Endothelial cell of umbilical vein (primary cell): ENCODE data around the gene IQGAP2. TPM values are rescaled to one million over a fixed set of nuclear protein-coding genes. Genes with fewer than 3 reads are reported as not detected.

Experiments used
- BruUV-seq: library from RNA; stranded (reverse); fragments of 400-500 nt; replicated peaks from 2 replicates; lab custom pipeline; 2021; lab: Mats Ljungman, UMichigan
- CTCF ChIA-PET: fragments of 300-600, 350-600 bp; sonication (Branson Sonifier 250); formaldehyde crosslinking; loops from one replicate; lab custom pipeline; 2021; ENCODE audit warnings: antibody characterized with exemption, inconsistent platforms; lab: Charles Lee
- POLR2A ChIA-PET: fragments of 300-600, 350-600 bp; sonication (Branson Sonifier 250); formaldehyde crosslinking; loops from one replicate; lab custom pipeline; 2021; ENCODE audit warnings: antibody characterized with exemption, inconsistent platforms; lab: Charles Lee
- DNase-seq: peaks from one replicate; pipeline ENCODE4 v3.0.0-alpha.2; 2011; ENCODE audit warnings: low read depth, low spot score
- FAIRE-seq: peaks from 2 replicates; lab custom pipeline; 2011; peaks lifted over from hg19 to GRCh38; lab: Jason Lieb, UNC
- H2AFZ ChIP-seq: 2 replicates; pipeline ENCODE4 v1.6.0; 2012; ENCODE audit warnings: low read depth, low read length, control low read depth, inconsistent platforms
- H3K27ac ChIP-seq: 2 replicates; pipeline ENCODE4 v1.5.1; 2011; ENCODE audit warnings: low read depth, mild to moderate bottlenecking, control low read depth, low read length, moderate library complexity; ENCODE audit not compliant: insufficient read depth
- H3K27me3 ChIP-seq, 2 experiments: 2 replicates each; pipeline versions ENCODE4 v1.6.0 to v1.6.1; 2011; ENCODE audit warnings: low read length in 2 of 2, mixed read lengths in 1 of 2; ENCODE audit not compliant: control insufficient read depth in 2 of 2, insufficient read depth in 2 of 2
- H3K36me3 ChIP-seq, 2 experiments: 2 replicates in 1 of 2; 3 replicates in 1 of 2; pipeline ENCODE4 v1.5.1; 2011; ENCODE audit warnings: low read length in 2 of 2, mild to moderate bottlenecking in 1 of 2, moderate library complexity in 1 of 2; ENCODE audit not compliant: control insufficient read depth in 2 of 2, insufficient read depth in 2 of 2; ENCODE audit errors: extremely low read depth in 1 of 2
- H3K4me1 ChIP-seq: 3 replicates; pipeline ENCODE4 v1.5.1; 2011; ENCODE audit warnings: mild to moderate bottlenecking, low read length; ENCODE audit not compliant: control insufficient read depth, insufficient read depth; ENCODE audit errors: extremely low read depth
- H3K4me2 ChIP-seq: 2 replicates; pipeline ENCODE4 v1.6.1; 2011; ENCODE audit warnings: low read length, control low read depth, mixed read lengths; ENCODE audit not compliant: insufficient read depth
- H3K4me3 ChIP-seq, 3 experiments: fragments of 200-600 bp in 1 of 3; sonication (generic), shearing (Covaris generic) in 1 of 3; replicated peaks in 1 of 3; 2 replicates each; pipeline ENCODE4 v1.5.1; 2011 to 2016; ENCODE audit warnings: control low read depth in 3 of 3, low read length in 3 of 3, mild to moderate bottlenecking in 2 of 3, inconsistent platforms in 1 of 3, low read depth in 1 of 3, moderate library complexity in 1 of 3; ENCODE audit not compliant: insufficient read depth in 1 of 3
- H3K79me2 ChIP-seq: 2 replicates; pipeline ENCODE4 v1.6.0; 2012; ENCODE audit warnings: low read length, inconsistent platforms; ENCODE audit not compliant: control insufficient read depth, insufficient read depth
- H3K9ac ChIP-seq: replicated peaks from 2 replicates; pipeline ENCODE3; 2011; ENCODE audit warnings: low read length, control low read depth; ENCODE audit not compliant: insufficient read depth; ENCODE audit errors: extremely low read depth
- H3K9me1 ChIP-seq: replicated peaks from 3 replicates; pipeline ENCODE4 v1.6.0; 2011; ENCODE audit warnings: mild to moderate bottlenecking, low read length; ENCODE audit not compliant: control insufficient read depth, insufficient read depth; ENCODE audit errors: extremely low read depth
- H3K9me3 ChIP-seq: replicated peaks from 2 replicates; pipeline ENCODE4 v1.5.1; 2012; ENCODE audit warnings: low read length, inconsistent platforms; ENCODE audit not compliant: control insufficient read depth, insufficient read depth
- H4K20me1 ChIP-seq: replicated peaks from 2 replicates; pipeline ENCODE3; 2011; ENCODE audit warnings: mild to moderate bottlenecking, low read length; ENCODE audit not compliant: control insufficient read depth, insufficient read depth; ENCODE audit errors: extremely low read depth
- EZH2 ChIP-seq: IDR thresholded peaks from 2 replicates; pipeline ENCODE4 v1.6.1; 2012; ENCODE audit warnings: borderline replicate concordance, low read depth, mild to moderate bottlenecking, moderate library complexity, low read length, inconsistent platforms; ENCODE audit not compliant: severe bottlenecking
- GATA2 ChIP-seq: IDR thresholded peaks from 2 replicates; pipeline ENCODE4 v1.7.0; 2011; ENCODE audit warnings: low read depth, mild to moderate bottlenecking, moderate library complexity, mixed read lengths, low read length; ENCODE audit not compliant: insufficient read length, insufficient read depth
- JUN ChIP-seq: IDR thresholded peaks from 2 replicates; pipeline ENCODE4 v1.6.1; 2011; ENCODE audit warnings: borderline replicate concordance, low read depth; ENCODE audit not compliant: insufficient read length, insufficient read depth
- MYC ChIP-seq: IDR thresholded peaks from one replicate; pipeline ENCODE4 v1.6.1; 2011; ENCODE audit warnings: mild to moderate bottlenecking, low read depth, low read length
- POLR2A ChIP-seq: IDR thresholded peaks from 2 replicates; pipeline ENCODE4 v1.6.1; 2012; ENCODE audit warnings: low read depth, mild to moderate bottlenecking, control low read depth, low read length
- POLR2AphosphoS5 ChIP-seq: IDR thresholded peaks from 2 replicates; pipeline ENCODE4 v1.6.1; 2012; ENCODE audit warnings: low read depth, mild to moderate bottlenecking, control low read depth, low read length, moderate library complexity; ENCODE audit not compliant: insufficient read depth
- dilution Hi-C: fragments of 300-500 bp; cut with MboI; formaldehyde crosslinking; loops from one replicate; pipeline ENCODE4 v1.15.0; 2019; ENCODE audit warnings: low sequenced_read_pairs; ENCODE audit not compliant: extremely low pct_ligation_motif_present
- intact Hi-C: fragments of 100-400 bp; cut with micrococcal nuclease; formaldehyde crosslinking; loops from one replicate; pipeline ENCODE4 v1.10.0; 2022
- polyA plus RNA-seq, 4 experiments: library from polyadenylated mRNA; depleted of rRNA in 3 of 4; stranded (reverse) in 3 of 4; unstranded in 1 of 4; fragments of >200 nt; gene quantifications; 2 replicates each; pipeline versions ENCODE4 v1.2.1 to v1.2.3, GENCODE V29; 2011 to 2012; ENCODE audit warnings: missing spikeins in 1 of 4
- total RNA-seq: library from RNA; stranded (reverse); gene quantifications from 2 replicates; pipeline ENCODE4 v1.2.3, GENCODE V29; 2021
- TF ChIP-seq, protein P1 (sequence below), 2 donors: IDR thresholded peaks; 1 replicate in 1 of 2; 2 replicates in 1 of 2; pipeline ENCODE4 v1.5.1; 2011; ENCODE audit warnings: low read length in 2 of 2, mild to moderate bottlenecking in 2 of 2, moderate library complexity in 2 of 2, control low read depth in 1 of 2, inconsistent platforms in 1 of 2, low read depth in 1 of 2; ENCODE audit not compliant: insufficient read depth in 1 of 2; ENCODE audit errors: extremely low read depth in 1 of 2
- TF ChIP-seq, protein P2 (sequence below): IDR thresholded peaks from 2 replicates; pipeline ENCODE4 v1.6.1; 2011; ENCODE audit not compliant: insufficient read depth, insufficient read length

The IQGAP2 gene
- total and polyA plus RNA-seq, 2 donors (not counting 3 experiments of a cell fraction or from before 2014, with no cell fraction given) = 4.5 to 4.7 TPM

DNA sequence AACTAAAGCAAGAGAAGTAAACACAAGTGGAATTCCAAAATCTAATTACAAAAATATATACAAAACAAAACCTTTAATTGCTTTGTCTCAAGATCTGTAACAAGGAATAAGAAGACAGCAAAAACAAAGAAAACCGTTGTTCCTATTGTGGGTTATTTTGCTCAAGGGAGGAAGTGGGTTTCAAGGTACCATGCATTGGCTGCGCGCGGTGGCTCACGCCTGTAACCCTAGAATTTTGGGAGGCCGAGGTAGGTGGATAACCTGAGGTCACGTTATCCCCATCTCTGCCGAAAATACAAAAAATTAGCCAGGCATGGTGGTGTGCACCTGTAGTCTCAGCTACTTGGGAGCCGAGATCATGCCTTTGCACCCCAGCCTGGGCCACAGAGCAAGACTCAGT, 12.1 kb upstream of the IQGAP2 start:
- no peaks in the 10 kb centered on the region for H3K27me3 ChIP-seq
- TF ChIP-seq POLR2AphosphoS5 = no peak
- TF ChIP-seq EZH2 = no peak
- TF ChIP-seq JUN = no peak
- TF ChIP-seq, protein P1, sequence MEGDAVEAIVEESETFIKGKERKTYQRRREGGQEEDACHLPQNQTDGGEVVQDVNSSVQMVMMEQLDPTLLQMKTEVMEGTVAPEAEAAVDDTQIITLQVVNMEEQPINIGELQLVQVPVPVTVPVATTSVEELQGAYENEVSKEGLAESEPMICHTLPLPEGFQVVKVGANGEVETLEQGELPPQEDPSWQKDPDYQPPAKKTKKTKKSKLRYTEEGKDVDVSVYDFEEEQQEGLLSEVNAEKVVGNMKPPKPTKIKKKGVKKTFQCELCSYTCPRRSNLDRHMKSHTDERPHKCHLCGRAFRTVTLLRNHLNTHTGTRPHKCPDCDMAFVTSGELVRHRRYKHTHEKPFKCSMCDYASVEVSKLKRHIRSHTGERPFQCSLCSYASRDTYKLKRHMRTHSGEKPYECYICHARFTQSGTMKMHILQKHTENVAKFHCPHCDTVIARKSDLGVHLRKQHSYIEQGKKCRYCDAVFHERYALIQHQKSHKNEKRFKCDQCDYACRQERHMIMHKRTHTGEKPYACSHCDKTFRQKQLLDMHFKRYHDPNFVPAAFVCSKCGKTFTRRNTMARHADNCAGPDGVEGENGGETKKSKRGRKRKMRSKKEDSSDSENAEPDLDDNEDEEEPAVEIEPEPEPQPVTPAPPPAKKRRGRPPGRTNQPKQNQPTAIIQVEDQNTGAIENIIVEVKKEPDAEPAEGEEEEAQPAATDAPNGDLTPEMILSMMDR (IDR thresholded peaks at IDR 0.05; ENCODE audit: extremely low read depth in 1 of 2, insufficient read depth in 1 of 2, low read depth in 1 of 2, low read length in 2 of 2) = no peak
- no peak for TF ChIP-seq POLR2A
- no peak for TF ChIP-seq MYC
- TF ChIP-seq GATA2 = no peak
- TF ChIP-seq, protein P2, sequence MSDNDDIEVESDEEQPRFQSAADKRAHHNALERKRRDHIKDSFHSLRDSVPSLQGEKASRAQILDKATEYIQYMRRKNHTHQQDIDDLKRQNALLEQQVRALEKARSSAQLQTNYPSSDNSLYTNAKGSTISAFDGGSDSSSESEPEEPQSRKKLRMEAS = no peak
- FAIRE-seq (no peak), DNase-seq (no peak)
- no peaks in the 10 kb centered on the region for H3K9me3 ChIP-seq
- H3K27ac ChIP-seq = no peak overlapping the region
- no peak overlapping the region for H3K9ac ChIP-seq
- H3K4me1 ChIP-seq = no peaks in the 10 kb centered on the region
- H3K36me3 ChIP-seq = no peaks in the 10 kb centered on the region
- intact Hi-C loops (no loop called here), dilution Hi-C loops (no loop called here)
- H3K9me1 ChIP-seq = no peaks in the 10 kb centered on the region
- no peak overlapping the region for H3K4me3 ChIP-seq
- ChIA-PET CTCF (no interaction called here), POLR2A (interaction anchor here (0.7 kb wide), 1 partner anchor 580 kb away, joined by 4 read pairs; no protein-coding TSS in a partner anchor)
- no peaks in the 10 kb centered on the region for H3K79me2 ChIP-seq
- no peaks in the 10 kb centered on the region for H4K20me1 ChIP-seq
- H3K4me2 ChIP-seq = no peak overlapping the region
- H2AFZ ChIP-seq = no peak overlapping the region
- BruUV-seq = no TSS peak
